Gastroesophageal sphincter (tissue), 3 donors: ENCODE results near the gene CNGB1.

Experiments used
- POLR2AphosphoS5 ChIP-seq: sonication (generic); formaldehyde crosslinking; IDR thresholded peaks from one replicate; pipeline ENCODE4 v1.6.1; 2017; ENCODE audit warnings: antibody characterized with exemption
- TF ChIP-seq, protein P1 (sequence below), 4 experiments: fragments of 200-600 bp in 2 of 4; fragments of 450-650 bp in 2 of 4; sonication (generic) in 1 of 4; IDR thresholded peaks; one replicate each; pipeline ENCODE4 v1.5.1; 2017 to 2019; ENCODE audit warnings: antibody characterized with exemption in 4 of 4, mild to moderate bottlenecking in 2 of 4, moderate library complexity in 2 of 4

- no peak for TF ChIP-seq POLR2AphosphoS5
- TF ChIP-seq, protein P1, sequence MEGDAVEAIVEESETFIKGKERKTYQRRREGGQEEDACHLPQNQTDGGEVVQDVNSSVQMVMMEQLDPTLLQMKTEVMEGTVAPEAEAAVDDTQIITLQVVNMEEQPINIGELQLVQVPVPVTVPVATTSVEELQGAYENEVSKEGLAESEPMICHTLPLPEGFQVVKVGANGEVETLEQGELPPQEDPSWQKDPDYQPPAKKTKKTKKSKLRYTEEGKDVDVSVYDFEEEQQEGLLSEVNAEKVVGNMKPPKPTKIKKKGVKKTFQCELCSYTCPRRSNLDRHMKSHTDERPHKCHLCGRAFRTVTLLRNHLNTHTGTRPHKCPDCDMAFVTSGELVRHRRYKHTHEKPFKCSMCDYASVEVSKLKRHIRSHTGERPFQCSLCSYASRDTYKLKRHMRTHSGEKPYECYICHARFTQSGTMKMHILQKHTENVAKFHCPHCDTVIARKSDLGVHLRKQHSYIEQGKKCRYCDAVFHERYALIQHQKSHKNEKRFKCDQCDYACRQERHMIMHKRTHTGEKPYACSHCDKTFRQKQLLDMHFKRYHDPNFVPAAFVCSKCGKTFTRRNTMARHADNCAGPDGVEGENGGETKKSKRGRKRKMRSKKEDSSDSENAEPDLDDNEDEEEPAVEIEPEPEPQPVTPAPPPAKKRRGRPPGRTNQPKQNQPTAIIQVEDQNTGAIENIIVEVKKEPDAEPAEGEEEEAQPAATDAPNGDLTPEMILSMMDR (IDR thresholded peaks at IDR 0.05), result no peak
Observed at GRCh38 chr16:57888128-57888527, 82.8 kb downstream of the CNGB1 start.
